Measurements from ENCODE around the gene HMX3. TPM values are rescaled to one million over a fixed set of nuclear protein-coding genes. Genes with fewer than 3 reads are reported as not detected.

HMX3 gene
- total RNA-seq, 1 donor from 2014 or later: 0.77 TPM

- Mint-ChIP-seq H3K27ac (no peak overlapping the region), H3K4me3 (no peak overlapping the region)
- TF ChIP-seq CTCF (conservative IDR thresholded peaks at IDR 0.05): no peak
Observed at GRCh38 chr10:123134915-123135414, 805 bp upstream of the HMX3 start.

GRCh38 chr10:123136221-123136805, 543 bp downstream of the HMX3 start:
- H3K9me3 Mint-ChIP-seq: no peaks in the 10 kb centered on the region
- DNase-seq (ENCODE audit: extremely low spot score, unreplicated experiment): no peak
- H3K36me3 Mint-ChIP-seq: no peaks in the 10 kb centered on the region
- TF ChIP-seq CTCF (conservative IDR thresholded peaks at IDR 0.05): no peak
- no peak overlapping the region for H3K27ac Mint-ChIP-seq
- H3K4me1 Mint-ChIP-seq (ENCODE audit: unreplicated experiment): peaks cover 20% of the 10 kb centered on the region
- H3K27me3 Mint-ChIP-seq: peaks cover 86% of the 10 kb centered on the region
- H3K4me3 Mint-ChIP-seq: peak overlapping the region; percentile 84

More at GRCh38 chr10:123134915-123135414, 805 bp upstream of the HMX3 start:
- no peak for DNase-seq (ENCODE audit: extremely low spot score, unreplicated experiment)
- peaks cover 86% of the 10 kb centered on the region for H3K27me3 Mint-ChIP-seq
- no peaks in the 10 kb centered on the region for H3K9me3 Mint-ChIP-seq
- no peaks in the 10 kb centered on the region for H3K36me3 Mint-ChIP-seq
- peaks cover 15% of the 10 kb centered on the region for H3K4me1 Mint-ChIP-seq (ENCODE audit: unreplicated experiment)

GRCh38 chr10:123136806-123137642, 1.3 kb downstream of the HMX3 start:
- no peak overlapping the region for H3K27ac Mint-ChIP-seq
- peak overlapping the region; percentile 84 for H3K4me3 Mint-ChIP-seq
- peaks cover 20% of the 10 kb centered on the region for H3K4me1 Mint-ChIP-seq (ENCODE audit: unreplicated experiment)
- no peak for DNase-seq (ENCODE audit: extremely low spot score, unreplicated experiment)
- peaks cover 86% of the 10 kb centered on the region for H3K27me3 Mint-ChIP-seq
- H3K36me3 Mint-ChIP-seq: no peaks in the 10 kb centered on the region
- no peak for TF ChIP-seq CTCF (conservative IDR thresholded peaks at IDR 0.05)
- no peaks in the 10 kb centered on the region for H3K9me3 Mint-ChIP-seq

GRCh38 chr10:123139165-123139520, 3.4 kb downstream of the HMX3 start:
- H3K27ac Mint-ChIP-seq: no peak overlapping the region
- DNase-seq (ENCODE audit: extremely low spot score, unreplicated experiment): no peak
- H3K4me3 Mint-ChIP-seq: peak overlapping the region; percentile 80
- no peaks in the 10 kb centered on the region for H3K36me3 Mint-ChIP-seq
- H3K4me1 Mint-ChIP-seq (ENCODE audit: unreplicated experiment): peaks cover 20% of the 10 kb centered on the region
- no peak for TF ChIP-seq CTCF (conservative IDR thresholded peaks at IDR 0.05)
- H3K9me3 Mint-ChIP-seq: no peaks in the 10 kb centered on the region
- H3K27me3 Mint-ChIP-seq: peaks cover 86% of the 10 kb centered on the region

- TF ChIP-seq CTCF (conservative IDR thresholded peaks at IDR 0.05): no peak
- DNase-seq (ENCODE audit: extremely low spot score, unreplicated experiment): no peak
Observed at GRCh38 chr10:123139521-123140163, 3.9 kb downstream of the HMX3 start.

More at GRCh38 chr10:123139521-123140163, 3.9 kb downstream of the HMX3 start:
- Mint-ChIP-seq H3K27ac (no peak overlapping the region), H3K4me1 (ENCODE audit: unreplicated experiment) (peaks cover 17% of the 10 kb centered on the region), H3K9me3 (no peaks in the 10 kb centered on the region), H3K36me3 (no peaks in the 10 kb centered on the region), H3K4me3 (peak overlapping the region; percentile 80), H3K27me3 (peaks cover 86% of the 10 kb centered on the region)
